GM12872 (cell line): ENCODE data around the gene TOMM7.

ENCODE experiments used
- TF ChIP-seq, protein P1 (sequence below): IDR thresholded peaks from 3 replicates; pipeline ENCODE4 v1.5.1; 2011; ENCODE audit warnings: low read depth, mild to moderate bottlenecking, low read length, moderate library complexity; ENCODE audit not compliant: insufficient read depth

Gene TOMM7

DNA sequence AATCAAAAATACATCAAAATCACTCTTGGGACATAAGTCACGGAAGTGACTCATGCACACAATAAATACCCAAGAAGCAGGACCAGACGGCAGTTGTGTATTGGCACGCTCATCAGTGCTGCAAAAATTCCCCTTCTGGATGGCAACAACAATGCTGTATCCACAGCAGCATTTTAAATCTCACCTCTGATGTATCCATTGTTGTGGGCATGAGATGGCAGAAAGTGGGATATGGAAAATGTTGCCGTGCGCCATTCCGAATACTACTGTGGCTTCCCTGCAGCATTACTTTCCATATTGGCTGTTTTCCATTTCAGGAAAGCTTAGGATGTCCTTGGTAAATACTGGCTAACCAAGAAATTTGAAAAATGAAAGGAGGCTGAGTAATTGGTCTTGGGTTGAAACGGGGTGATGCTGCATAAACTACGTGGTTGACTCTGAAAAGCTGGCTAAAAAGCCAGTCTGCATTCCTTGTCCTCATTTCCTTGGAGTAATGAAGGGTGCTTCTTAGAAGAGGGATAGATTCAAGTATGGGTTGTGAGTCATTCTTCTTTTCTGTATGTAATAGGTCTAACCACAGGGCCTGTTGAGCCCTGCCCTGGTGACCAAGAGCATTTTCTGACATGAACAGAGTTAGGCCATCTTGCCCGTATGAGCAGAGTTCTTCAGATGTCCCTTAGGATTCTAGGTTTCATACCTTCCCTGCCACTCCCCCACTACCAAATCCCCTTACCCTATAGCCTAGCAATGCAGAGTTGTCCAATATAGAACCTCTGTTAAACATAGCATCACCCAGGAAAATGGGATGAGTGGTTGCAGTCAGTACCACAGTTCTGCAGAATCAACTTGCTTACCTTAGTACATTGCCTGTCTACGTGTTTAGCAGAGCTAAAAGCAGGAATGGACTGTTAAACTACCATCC lies 36.3 kb upstream of the TOMM7 start:
- TF ChIP-seq, protein P1, sequence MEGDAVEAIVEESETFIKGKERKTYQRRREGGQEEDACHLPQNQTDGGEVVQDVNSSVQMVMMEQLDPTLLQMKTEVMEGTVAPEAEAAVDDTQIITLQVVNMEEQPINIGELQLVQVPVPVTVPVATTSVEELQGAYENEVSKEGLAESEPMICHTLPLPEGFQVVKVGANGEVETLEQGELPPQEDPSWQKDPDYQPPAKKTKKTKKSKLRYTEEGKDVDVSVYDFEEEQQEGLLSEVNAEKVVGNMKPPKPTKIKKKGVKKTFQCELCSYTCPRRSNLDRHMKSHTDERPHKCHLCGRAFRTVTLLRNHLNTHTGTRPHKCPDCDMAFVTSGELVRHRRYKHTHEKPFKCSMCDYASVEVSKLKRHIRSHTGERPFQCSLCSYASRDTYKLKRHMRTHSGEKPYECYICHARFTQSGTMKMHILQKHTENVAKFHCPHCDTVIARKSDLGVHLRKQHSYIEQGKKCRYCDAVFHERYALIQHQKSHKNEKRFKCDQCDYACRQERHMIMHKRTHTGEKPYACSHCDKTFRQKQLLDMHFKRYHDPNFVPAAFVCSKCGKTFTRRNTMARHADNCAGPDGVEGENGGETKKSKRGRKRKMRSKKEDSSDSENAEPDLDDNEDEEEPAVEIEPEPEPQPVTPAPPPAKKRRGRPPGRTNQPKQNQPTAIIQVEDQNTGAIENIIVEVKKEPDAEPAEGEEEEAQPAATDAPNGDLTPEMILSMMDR: no peak

DNA sequence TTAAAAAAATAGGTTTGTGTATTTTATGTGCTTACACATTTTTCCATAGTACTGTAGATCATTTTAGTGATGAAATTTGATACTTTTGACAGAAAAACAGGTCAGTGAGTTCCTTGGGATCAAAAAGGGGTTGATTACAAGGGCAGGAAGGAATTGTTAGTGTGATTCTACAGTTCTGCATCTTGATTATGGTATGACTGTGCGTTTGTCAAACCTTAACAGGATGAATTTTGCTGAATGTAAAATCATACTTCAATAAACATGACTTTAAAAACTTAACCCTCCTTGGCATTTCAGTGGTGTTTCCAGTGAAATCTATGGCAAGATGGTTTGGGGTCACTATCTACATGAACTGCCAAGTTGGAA lies 35.6 kb upstream of the TOMM7 start:
- TF ChIP-seq, protein P1: no peak

DNA sequence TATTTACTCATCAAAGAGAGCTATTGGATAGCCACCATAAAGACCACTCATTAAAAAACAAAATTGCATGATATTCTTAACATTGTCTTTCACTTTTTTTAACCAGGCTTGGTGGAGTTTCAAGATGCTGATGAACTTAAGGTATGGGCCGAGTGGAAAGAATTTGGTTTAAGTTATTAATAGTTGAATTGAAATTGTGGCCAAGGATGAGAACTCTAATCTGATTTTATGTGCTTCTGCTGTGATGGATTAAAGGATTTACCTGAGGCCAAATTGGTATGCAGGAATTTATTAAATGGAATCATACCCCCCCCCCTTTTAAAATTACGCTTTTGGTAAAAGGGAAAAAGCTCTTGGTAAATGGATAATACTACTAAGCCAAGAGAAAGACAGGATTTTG lies 33.8 kb upstream of the TOMM7 start:
- TF ChIP-seq, protein P1: no peak

DNA sequence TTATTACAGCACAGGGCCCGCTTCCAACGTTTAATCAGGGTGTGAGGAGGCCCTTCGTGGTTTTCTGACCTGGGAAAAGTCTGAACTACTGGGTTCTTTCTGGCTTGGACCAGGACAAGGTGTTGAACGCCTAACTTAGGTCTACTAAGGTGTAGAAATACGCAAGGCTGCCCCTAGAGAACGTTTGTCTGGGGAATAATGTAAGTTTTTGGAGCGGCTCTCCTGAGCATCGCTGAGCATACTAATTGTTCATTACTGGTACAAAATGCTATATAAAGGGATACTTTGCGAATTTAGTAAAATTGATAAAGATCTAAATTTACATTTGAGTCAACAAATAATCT lies 32.4 kb upstream of the TOMM7 start:
- TF ChIP-seq, protein P1: 0 out of 3 replicates have a peak, but pooled peaks have one; percentile 12

DNA sequence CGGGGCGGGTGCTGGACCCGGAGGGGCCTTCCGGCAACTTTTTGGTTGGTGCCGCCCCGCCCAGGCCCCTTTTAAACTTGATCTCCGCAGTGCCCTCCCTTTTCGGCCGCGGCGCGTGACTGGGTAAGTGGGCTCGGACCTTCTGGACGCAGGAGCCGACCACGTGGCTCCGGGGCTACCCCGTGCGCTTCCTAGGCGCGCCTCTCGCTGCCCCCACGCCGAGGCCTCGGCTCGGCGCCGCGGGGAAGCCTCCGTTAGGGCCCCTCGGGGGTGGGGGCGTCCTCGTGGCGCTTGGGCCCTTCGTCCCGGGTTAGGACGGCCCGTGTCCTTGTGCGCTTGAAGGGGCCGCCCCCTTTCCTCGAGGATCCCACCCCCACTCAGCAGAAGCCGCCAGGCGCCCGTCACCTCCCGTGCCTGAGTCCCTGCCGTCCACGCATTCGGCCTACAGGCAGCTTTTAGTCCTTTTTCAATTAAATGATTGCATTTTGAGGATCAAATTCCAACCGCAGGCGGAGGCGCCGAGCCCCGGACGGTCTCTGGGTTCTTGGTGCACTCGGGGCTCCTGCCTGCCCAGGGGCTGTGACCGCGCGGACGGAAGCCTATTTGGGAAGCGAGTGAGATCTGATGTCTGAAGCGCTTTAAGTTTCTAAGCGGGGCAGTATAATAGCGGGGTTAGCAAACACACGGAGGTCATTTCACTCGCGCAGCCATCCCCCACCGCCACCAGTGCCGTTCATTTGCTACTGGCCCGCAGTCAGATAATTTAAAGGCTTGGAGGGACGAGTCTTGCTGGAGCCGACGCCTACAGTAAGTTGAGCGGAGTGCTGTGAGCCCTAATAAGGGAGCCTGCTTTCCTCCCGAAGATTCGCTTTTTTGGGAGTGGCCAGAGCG lies 31.8 kb upstream of the TOMM7 start:
- TF ChIP-seq, protein P1: no peak; the same call in 2 of the 3 replicates

DNA sequence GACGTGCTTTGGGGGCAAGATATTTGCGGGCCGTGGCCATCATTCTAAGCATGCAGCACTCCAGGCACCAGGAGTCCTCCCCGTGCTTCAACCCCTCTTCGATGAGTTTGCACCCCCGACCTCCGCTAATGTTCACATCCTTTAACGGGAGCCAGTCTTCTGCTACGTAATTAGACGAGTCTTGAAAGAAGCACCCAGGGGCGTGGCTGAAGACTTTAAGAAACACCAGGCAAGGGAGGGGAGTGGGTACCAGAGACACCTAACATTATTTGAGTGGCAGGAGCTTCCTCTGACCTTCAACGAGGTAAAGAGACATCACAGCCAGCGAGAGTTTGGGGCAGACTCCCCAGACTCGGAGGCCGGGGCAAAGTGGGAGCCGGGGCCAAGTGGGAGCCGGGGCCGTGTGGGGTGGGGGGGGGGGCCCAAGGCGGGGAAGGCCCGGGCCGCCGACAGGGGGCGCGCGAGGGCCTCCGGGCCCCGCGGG lies 31.1 kb upstream of the TOMM7 start:
- TF ChIP-seq, protein P1: peak; percentile 61; the same call in 1 of the 3 replicates

DNA sequence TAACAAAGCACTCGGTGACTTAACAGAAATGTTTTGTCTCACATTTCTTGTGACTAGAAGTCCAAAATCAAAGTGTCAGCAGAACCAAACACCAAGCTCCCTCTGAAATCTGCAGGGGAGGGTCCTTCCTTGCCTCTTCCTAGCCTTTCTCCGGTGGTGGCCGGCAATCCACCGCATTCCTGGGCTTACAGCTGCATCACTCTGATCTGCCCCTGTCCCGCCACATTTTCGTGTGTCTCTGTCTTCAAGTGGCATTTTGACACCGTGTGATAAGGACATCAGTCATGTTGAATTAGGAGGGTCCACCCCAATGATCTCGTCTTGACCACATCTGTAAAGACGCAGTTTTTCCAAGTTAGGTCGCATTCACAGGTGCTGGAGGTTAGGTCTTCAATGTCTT lies 30.5 kb upstream of the TOMM7 start:
- TF ChIP-seq, protein P1: no peak
